SK-N-SH treated with all-trans-retinoic acid at 6 μM for 48 hours (cell line): ENCODE results near the gene HMOX1.

Experiments
- ARNTL ChIP-seq: fragments of 450-650 bp; formaldehyde crosslinking; IDR thresholded peaks from 2 replicates; pipeline ENCODE4 v1.5.0; 2020; ENCODE audit warnings: low read depth, mild to moderate bottlenecking, moderate library complexity, borderline replicate concordance
- CSRNP3 ChIP-seq: fragments of 250-450 bp; sonication (Bioruptor Pico); IDR thresholded peaks from 2 replicates; pipeline ENCODE4 v1.5.1; 2021; ENCODE audit warnings: mild to moderate bottlenecking, moderate library complexity
- ESRRG ChIP-seq: fragments of 250-450 bp; sonication (Bioruptor Pico); IDR thresholded peaks from 2 replicates; pipeline ENCODE4 v1.6.1; 2021; ENCODE audit warnings: mild to moderate bottlenecking
- PATZ1 ChIP-seq: fragments of 250-450 bp; sonication (Bioruptor Pico); IDR thresholded peaks from 2 replicates; pipeline ENCODE4 v1.8.0; 2020; ENCODE audit warnings: mild to moderate bottlenecking, moderate library complexity, borderline replicate concordance
- POU6F1 ChIP-seq: fragments of 250-450 bp; sonication (Bioruptor Pico); IDR thresholded peaks from 2 replicates; pipeline ENCODE4 v1.8.0; 2021; ENCODE audit warnings: low read depth, mild to moderate bottlenecking, moderate library complexity, borderline replicate concordance
- RARB ChIP-seq: fragments of 250-450 bp; sonication (Bioruptor Pico); IDR thresholded peaks from 2 replicates; pipeline ENCODE4 v1.8.0; 2021; ENCODE audit warnings: mild to moderate bottlenecking, moderate library complexity
- SNAI2 ChIP-seq: fragments of 250-450 bp; sonication (Bioruptor Pico); IDR thresholded peaks from 2 replicates; pipeline ENCODE4 v1.5.0; 2020; ENCODE audit warnings: mild to moderate bottlenecking, moderate library complexity
- TOX ChIP-seq: fragments of 250-450 bp; sonication (Bioruptor Pico); IDR thresholded peaks from 2 replicates; pipeline ENCODE4 v1.8.0; 2021; ENCODE audit warnings: mild to moderate bottlenecking, moderate library complexity, borderline replicate concordance
- ZFP3 ChIP-seq: fragments of 250-450 bp; sonication (Bioruptor Pico); IDR thresholded peaks from 2 replicates; pipeline ENCODE4 v1.5.0; 2020; ENCODE audit warnings: mild to moderate bottlenecking, moderate library complexity

GRCh38 chr22:35349368-35349703 is 31.6 kb upstream of the HMOX1 start:
- TF ChIP-seq SNAI2 (no peak), ESRRG (CRISPR knock-in tag) (no peak), PATZ1 (CRISPR knock-in tag) (no peak), ARNTL (no peak), POU6F1 (CRISPR knock-in tag) (no peak), ZFP3 (CRISPR knock-in tag) (no peak), TOX (CRISPR knock-in tag) (no peak), RARB (CRISPR knock-in tag) (no peak), CSRNP3 (CRISPR knock-in tag) (no peak)
